SK-N-SH (cell line): ENCODE measurements around the gene OTUB1. TPM values are rescaled to one million over a fixed set of nuclear protein-coding genes. Genes with fewer than 3 reads are reported as not detected.

Experiments used
- CTCF ChIA-PET: fragments of 300-600, 350-600 bp; formaldehyde crosslinking; extraction: SDS; loops from one replicate; lab custom pipeline; 2021; lab: Yijun Ruan, JAX
- POLR2A ChIA-PET: fragments of 350-600 bp; sonication (Branson Sonifier 250); formaldehyde crosslinking; extraction: SDS; loops from one replicate; lab custom pipeline; 2020; ENCODE audit warnings: antibody characterized with exemption, inconsistent platforms; lab: Yijun Ruan, JAX
- DNase-seq: peaks from one replicate; pipeline ENCODE4 v3.0.0; 2012
- H2AFZ ChIP-seq: fragments of 200-600 bp; sonication (generic); 2 replicates; pipeline ENCODE4 v1.8.1; 2016; ENCODE audit warnings: antibody characterized with exemption, mild to moderate bottlenecking, low read depth
- H3F3A ChIP-seq: fragments of 200-600 bp; sonication (generic); replicated peaks from 2 replicates; pipeline ENCODE3; 2016; ENCODE audit warnings: antibody characterized with exemption, mild to moderate bottlenecking; ENCODE audit not compliant: insufficient read depth
- H3K27ac ChIP-seq, 2 experiments: fragments of 200-500 bp in 1 of 2; fragments of 200-600 bp in 1 of 2; sonication (Bioruptor generic) in 1 of 2; sonication (generic), shearing (Covaris generic) in 1 of 2; 2 replicates each; pipeline versions ENCODE4 v1.5.1 to v1.6.1; 2014 to 2016; ENCODE audit warnings: low read depth in 2 of 2, inconsistent platforms in 1 of 2, low read length in 1 of 2, mild to moderate bottlenecking in 1 of 2, mixed read lengths in 1 of 2
- H3K27me3 ChIP-seq: fragments of 200-600 bp; sonication (generic), shearing (Covaris generic); 2 replicates; pipeline ENCODE4 v1.6.1; 2016; ENCODE audit warnings: mixed run types; ENCODE audit not compliant: insufficient read depth
- H3K36me3 ChIP-seq, 2 experiments: fragments of 200-500 bp in 1 of 2; fragments of 200-600 bp in 1 of 2; sonication (Bioruptor generic) in 1 of 2; sonication (generic) in 1 of 2; replicated peaks in 1 of 2; 2 replicates each; pipeline versions ENCODE3 to v1.5.1; 2014 to 2016; ENCODE audit warnings: low read length in 1 of 2, mild to moderate bottlenecking in 1 of 2; ENCODE audit not compliant: insufficient read depth in 2 of 2, control insufficient read depth in 1 of 2
- H3K4me1 ChIP-seq, 2 experiments: fragments of 200-500 bp in 1 of 2; fragments of 200-600 bp in 1 of 2; sonication (Bioruptor generic) in 1 of 2; sonication (generic), shearing (Covaris generic) in 1 of 2; 2 replicates each; pipeline versions ENCODE4 v1.5.1 to v1.6.1; 2014 to 2016; ENCODE audit warnings: low read depth in 1 of 2, low read length in 1 of 2, mixed run types in 1 of 2; ENCODE audit not compliant: insufficient read depth in 2 of 2, control insufficient read depth in 1 of 2
- H3K4me2 ChIP-seq: fragments of 200-600 bp; sonication (generic), shearing (Covaris generic); 2 replicates; pipeline ENCODE4 v1.6.1; 2017; ENCODE audit warnings: mixed run types
- H3K4me3 ChIP-seq, 2 experiments: fragments of 200-500 bp in 1 of 2; fragments of 200-600 bp in 1 of 2; sonication (Bioruptor generic) in 1 of 2; sonication (generic), shearing (Covaris generic) in 1 of 2; 2 replicates each; pipeline versions ENCODE4 v1.5.1 to v1.8.1; 2014 to 2016; ENCODE audit warnings: low read depth in 2 of 2, inconsistent platforms in 1 of 2, low read length in 1 of 2, mild to moderate bottlenecking in 1 of 2, mixed read lengths in 1 of 2, moderate library complexity in 1 of 2
- H3K79me2 ChIP-seq: fragments of 200-600 bp; sonication (generic); 2 replicates; pipeline ENCODE4 v1.8.1; 2017; ENCODE audit warnings: mild to moderate bottlenecking; ENCODE audit not compliant: insufficient read depth
- H3K9ac ChIP-seq: fragments of 200-600 bp; sonication (generic); 2 replicates; pipeline ENCODE4 v1.6.1; 2017; ENCODE audit warnings: mixed run types
- H3K9me2 ChIP-seq: fragments of 200-600 bp; sonication (generic); 2 replicates; pipeline ENCODE4 v1.6.1; 2017; ENCODE audit warnings: mixed run types
- H3K9me3 ChIP-seq: fragments of 200-600 bp; sonication (generic); 2 replicates; pipeline ENCODE4 v1.6.1; 2017; ENCODE audit warnings: mixed run types, mild to moderate bottlenecking, moderate library complexity
- H4K20me1 ChIP-seq: fragments of 200-600 bp; sonication (generic); 2 replicates; pipeline ENCODE4 v1.6.1; 2017; ENCODE audit warnings: mild to moderate bottlenecking, mixed run types; ENCODE audit not compliant: insufficient read depth
- ELF1 ChIP-seq: IDR thresholded peaks from 2 replicates; pipeline ENCODE4 v1.4.0; 2012
- GABPA ChIP-seq: IDR thresholded peaks from 2 replicates; pipeline ENCODE4 v1.4.0; 2012; ENCODE audit warnings: low read depth, mild to moderate bottlenecking
- GATA2 ChIP-seq: sonication (generic); formaldehyde crosslinking; IDR thresholded peaks from 2 replicates; pipeline ENCODE4 v1.5.0; 2020; ENCODE audit warnings: mild to moderate bottlenecking, missing genetic modification reagents
- MEF2A ChIP-seq: IDR thresholded peaks from 2 replicates; pipeline ENCODE4 v1.4.0; 2012; ENCODE audit warnings: low read depth, borderline replicate concordance
- MXI1 ChIP-seq: IDR thresholded peaks from 2 replicates; pipeline ENCODE4 v1.6.1; 2012; ENCODE audit warnings: mild to moderate bottlenecking, low read depth, low read length, improper control_type of control experiment
- POLR2AphosphoS5 ChIP-seq: IDR thresholded peaks from 2 replicates; pipeline ENCODE4 v1.6.1; 2012; ENCODE audit warnings: low read depth, low read length
- RAD21 ChIP-seq: IDR thresholded peaks from 2 replicates; pipeline ENCODE4 v1.6.1; 2012; ENCODE audit warnings: mild to moderate bottlenecking, low read length
- RCOR1 ChIP-seq: fragments of 150-350 bp; IDR thresholded peaks from 2 replicates; pipeline ENCODE4 v1.6.1; 2017; ENCODE audit warnings: antibody characterized with exemption, low read length
- RXRA ChIP-seq: IDR thresholded peaks from 2 replicates; pipeline ENCODE4 v1.4.0; 2012; ENCODE audit warnings: low read depth, mild to moderate bottlenecking, borderline replicate concordance
- TAF1 ChIP-seq: IDR thresholded peaks from 2 replicates; pipeline ENCODE4 v1.6.1; 2012; ENCODE audit warnings: low read depth, mild to moderate bottlenecking, low read length, moderate library complexity, borderline replicate concordance
- TEAD4 ChIP-seq: IDR thresholded peaks from 2 replicates; pipeline ENCODE4 v1.4.0; 2012; ENCODE audit warnings: mild to moderate bottlenecking, borderline replicate concordance; ENCODE audit not compliant: insufficient read depth
- WGBS: methylation state at CpG from one replicate; pipeline ENCODE4 v1.1.6; 2017; ENCODE audit warnings: low lambda C conversion rate; 5-methylcytosine and 5-hydroxymethylcytosine counted together
- polyA plus RNA-seq, 3 experiments: library from polyadenylated mRNA; depleted of rRNA; stranded (reverse); fragments of >200 nt; gene quantifications; 2 replicates each; pipeline ENCODE4 v1.2.3, GENCODE V29; 2012
- TF ChIP-seq, protein P1 (sequence below): fragments of 200-600 bp; sonication (generic); IDR thresholded peaks from 2 replicates; pipeline ENCODE4 v1.6.1; 2017; ENCODE audit warnings: antibody characterized with exemption, mild to moderate bottlenecking, moderate library complexity
- TF ChIP-seq, protein P2 (sequence below): fragments of 150-350 bp; IDR thresholded peaks from 2 replicates; pipeline ENCODE4 v1.6.1; 2017; ENCODE audit warnings: antibody characterized with exemption, low read length, low read depth, borderline replicate concordance
- TF ChIP-seq, protein P3 (sequence below): IDR thresholded peaks from 2 replicates; pipeline ENCODE4 v1.4.0; 2012; ENCODE audit warnings: low read depth, borderline replicate concordance
- TF ChIP-seq, protein P4 (sequence below): IDR thresholded peaks from 2 replicates; pipeline ENCODE4; 2012
- TF ChIP-seq, protein P5 (sequence below): IDR thresholded peaks from 2 replicates; pipeline ENCODE4 v1.4.0; 2012; ENCODE audit warnings: low read depth

Gene OTUB1
- polyA plus RNA-seq, 1 of the 3 experiments (the other 2 are of a cell fraction) = 183 TPM

DNA sequence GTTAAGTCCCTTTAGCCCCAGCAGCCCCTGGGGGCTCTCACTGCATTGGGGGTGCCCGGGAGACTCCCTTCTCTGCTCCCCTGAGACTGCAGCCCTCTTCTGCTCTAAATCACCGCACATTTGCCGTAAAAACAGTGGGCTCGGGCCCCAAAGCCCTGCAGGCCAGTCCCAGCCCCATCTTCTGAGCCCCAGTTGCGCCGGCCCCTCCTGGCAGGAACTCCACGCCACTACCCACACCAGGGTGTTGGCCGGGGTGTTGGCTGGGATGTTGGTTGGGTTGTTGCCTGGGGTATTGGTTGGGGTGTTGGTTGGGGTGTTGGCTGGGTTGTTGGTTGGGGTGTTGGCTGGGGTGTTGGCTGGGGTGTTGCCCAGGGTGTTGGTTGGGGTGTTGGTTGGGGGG is 23.5 kb downstream of the OTUB1 start (continued):
- TF ChIP-seq, protein P1, sequence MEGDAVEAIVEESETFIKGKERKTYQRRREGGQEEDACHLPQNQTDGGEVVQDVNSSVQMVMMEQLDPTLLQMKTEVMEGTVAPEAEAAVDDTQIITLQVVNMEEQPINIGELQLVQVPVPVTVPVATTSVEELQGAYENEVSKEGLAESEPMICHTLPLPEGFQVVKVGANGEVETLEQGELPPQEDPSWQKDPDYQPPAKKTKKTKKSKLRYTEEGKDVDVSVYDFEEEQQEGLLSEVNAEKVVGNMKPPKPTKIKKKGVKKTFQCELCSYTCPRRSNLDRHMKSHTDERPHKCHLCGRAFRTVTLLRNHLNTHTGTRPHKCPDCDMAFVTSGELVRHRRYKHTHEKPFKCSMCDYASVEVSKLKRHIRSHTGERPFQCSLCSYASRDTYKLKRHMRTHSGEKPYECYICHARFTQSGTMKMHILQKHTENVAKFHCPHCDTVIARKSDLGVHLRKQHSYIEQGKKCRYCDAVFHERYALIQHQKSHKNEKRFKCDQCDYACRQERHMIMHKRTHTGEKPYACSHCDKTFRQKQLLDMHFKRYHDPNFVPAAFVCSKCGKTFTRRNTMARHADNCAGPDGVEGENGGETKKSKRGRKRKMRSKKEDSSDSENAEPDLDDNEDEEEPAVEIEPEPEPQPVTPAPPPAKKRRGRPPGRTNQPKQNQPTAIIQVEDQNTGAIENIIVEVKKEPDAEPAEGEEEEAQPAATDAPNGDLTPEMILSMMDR = no peak
- TF ChIP-seq GATA2 (no peak), TAF1 (no peak), ELF1 (no peak)
- TF ChIP-seq, protein P2, sequence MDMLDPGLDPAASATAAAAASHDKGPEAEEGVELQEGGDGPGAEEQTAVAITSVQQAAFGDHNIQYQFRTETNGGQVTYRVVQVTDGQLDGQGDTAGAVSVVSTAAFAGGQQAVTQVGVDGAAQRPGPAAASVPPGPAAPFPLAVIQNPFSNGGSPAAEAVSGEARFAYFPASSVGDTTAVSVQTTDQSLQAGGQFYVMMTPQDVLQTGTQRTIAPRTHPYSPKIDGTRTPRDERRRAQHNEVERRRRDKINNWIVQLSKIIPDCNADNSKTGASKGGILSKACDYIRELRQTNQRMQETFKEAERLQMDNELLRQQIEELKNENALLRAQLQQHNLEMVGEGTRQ = no peak

DNA sequence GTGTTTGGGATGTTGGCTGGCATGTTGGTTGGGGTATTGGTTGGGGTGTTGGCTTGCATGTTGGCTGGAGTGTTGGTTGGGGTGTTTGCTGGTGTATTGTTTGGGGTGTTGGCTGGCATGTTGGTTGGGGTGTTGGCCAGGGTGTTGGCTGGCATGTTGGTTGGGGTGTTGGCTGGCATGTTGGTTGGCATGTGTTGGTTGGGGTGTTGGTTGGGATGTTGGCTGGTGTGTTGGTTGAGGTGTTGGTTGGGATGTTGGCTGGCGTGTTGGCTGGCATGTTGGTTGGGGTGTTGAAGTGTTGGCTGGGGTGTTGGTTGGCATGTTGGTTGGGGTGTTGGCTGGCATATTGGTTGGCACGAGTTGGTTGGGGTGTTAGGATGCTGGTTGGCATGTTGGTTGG is 24.5 kb downstream of the OTUB1 start:
- peaks cover 0 to 13% of the 10 kb centered on the region in 2 experiments; a peak in 2 of 4 replicates for H3K4me1 ChIP-seq
- no peak overlapping the region for H3K27ac ChIP-seq
- CTCF ChIA-PET = no interaction called here
- H3K27me3 ChIP-seq = no peaks in the 10 kb centered on the region
- H3K9me2 ChIP-seq = no peaks in the 10 kb centered on the region
- peaks cover 0 to 3% of the 10 kb centered on the region in 2 experiments for H3K36me3 ChIP-seq
- no peak overlapping the region for H3K9ac ChIP-seq
- no peak overlapping the region for H3K4me2 ChIP-seq
- H3K79me2 ChIP-seq = no peaks in the 10 kb centered on the region
- H2AFZ ChIP-seq = no peak overlapping the region
- no peaks in the 10 kb centered on the region for H4K20me1 ChIP-seq
- TF ChIP-seq MXI1 (no peak), TEAD4 (no peak), RAD21 (no peak), GABPA (no peak), MEF2A (no peak), POLR2AphosphoS5 (no peak), RXRA (no peak), RCOR1 (no peak), GATA2 (no peak)
- TF ChIP-seq, protein P3, sequence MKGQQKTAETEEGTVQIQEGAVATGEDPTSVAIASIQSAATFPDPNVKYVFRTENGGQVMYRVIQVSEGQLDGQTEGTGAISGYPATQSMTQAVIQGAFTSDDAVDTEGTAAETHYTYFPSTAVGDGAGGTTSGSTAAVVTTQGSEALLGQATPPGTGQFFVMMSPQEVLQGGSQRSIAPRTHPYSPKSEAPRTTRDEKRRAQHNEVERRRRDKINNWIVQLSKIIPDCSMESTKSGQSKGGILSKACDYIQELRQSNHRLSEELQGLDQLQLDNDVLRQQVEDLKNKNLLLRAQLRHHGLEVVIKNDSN = no peak
- TF ChIP-seq, protein P2 = no peak
- TF ChIP-seq, protein P4, sequence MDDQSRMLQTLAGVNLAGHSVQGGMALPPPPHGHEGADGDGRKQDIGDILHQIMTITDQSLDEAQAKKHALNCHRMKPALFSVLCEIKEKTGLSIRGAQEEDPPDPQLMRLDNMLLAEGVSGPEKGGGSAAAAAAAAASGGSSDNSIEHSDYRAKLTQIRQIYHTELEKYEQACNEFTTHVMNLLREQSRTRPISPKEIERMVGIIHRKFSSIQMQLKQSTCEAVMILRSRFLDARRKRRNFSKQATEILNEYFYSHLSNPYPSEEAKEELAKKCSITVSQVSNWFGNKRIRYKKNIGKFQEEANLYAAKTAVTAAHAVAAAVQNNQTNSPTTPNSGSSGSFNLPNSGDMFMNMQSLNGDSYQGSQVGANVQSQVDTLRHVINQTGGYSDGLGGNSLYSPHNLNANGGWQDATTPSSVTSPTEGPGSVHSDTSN = no peak
- TF ChIP-seq, protein P5, sequence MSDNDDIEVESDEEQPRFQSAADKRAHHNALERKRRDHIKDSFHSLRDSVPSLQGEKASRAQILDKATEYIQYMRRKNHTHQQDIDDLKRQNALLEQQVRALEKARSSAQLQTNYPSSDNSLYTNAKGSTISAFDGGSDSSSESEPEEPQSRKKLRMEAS = no peak
- 96% methylated on average over 2 of the region's 2 CpGs for WGBS
- no peak for DNase-seq
- H3K9me3 ChIP-seq = no peaks in the 10 kb centered on the region
- no peak overlapping the region for H3K4me3 ChIP-seq
- POLR2A ChIA-PET = no interaction called here
- no peaks in the 10 kb centered on the region for H3F3A ChIP-seq
